GM12878 (cell line): Measurements from ENCODE around the gene PCBD1. TPM values are rescaled to one million over a fixed set of nuclear protein-coding genes. Genes with fewer than 3 reads are reported as not detected.

ENCODE experiments used
- ATAC-seq: fragments of 200-7000 bp; cut with Tn5 transposase; 3 replicates; pipeline ENCODE4 v1.9.1; 2020; ENCODE audit warnings: mild to moderate bottlenecking, moderate library complexity
- BruUV-seq: library from RNA; stranded (reverse); fragments of 400-500 nt; replicated peaks from 2 replicates; lab custom pipeline; 2021; lab: Mats Ljungman, UMichigan
- CTCF ChIA-PET: fragments of 300-600 bp; sonication (Branson Sonifier 250); formaldehyde crosslinking; extraction: SDS; loops from one replicate; lab custom pipeline; 2021; ENCODE audit warnings: inconsistent platforms; lab: Yijun Ruan, JAX
- POLR2A ChIA-PET: fragments of 350-600 bp; formaldehyde crosslinking; extraction: SDS; loops from one replicate; lab custom pipeline; 2021; ENCODE audit warnings: inconsistent platforms; lab: Charles Lee
- RAD21 ChIA-PET: fragments of 300-600 bp; sonication (Branson Sonifier 250); formaldehyde crosslinking; loops from one replicate; lab custom pipeline; 2023; ENCODE audit warnings: antibody characterized with exemption; ENCODE audit not compliant: unreplicated experiment; lab: Charles Lee
- SMC1A ChIA-PET: fragments of 300-600 bp; sonication (Branson Sonifier 250); formaldehyde crosslinking; loops from one replicate; lab custom pipeline; 2023; ENCODE audit not compliant: unreplicated experiment, uncharacterized antibody; lab: Charles Lee
- DNase-seq: peaks from one replicate; pipeline ENCODE4 v3.0.0-alpha.2; 2011; ENCODE audit warnings: low read depth, low spot score
- FAIRE-seq: peaks from 3 replicates; lab custom pipeline; 2011; peaks lifted over from hg19 to GRCh38; lab: Jason Lieb, UNC
- H2AFZ ChIP-seq: 2 replicates; pipeline ENCODE4 v1.6.0; 2011; ENCODE audit warnings: low read depth, low read length, control low read depth; ENCODE audit not compliant: control insufficient read depth
- H3K27ac ChIP-seq: 2 replicates; pipeline ENCODE4 v1.5.1; 2011; ENCODE audit warnings: control low read depth; ENCODE audit not compliant: control insufficient read depth, insufficient read depth
- H3K27me3 ChIP-seq, 2 experiments: replicated peaks in 1 of 2; 2 replicates each; pipeline versions ENCODE4 v1.6.0 to v1.6.1; 2011; ENCODE audit warnings: low read length in 1 of 2; ENCODE audit not compliant: control insufficient read depth in 2 of 2, insufficient read depth in 2 of 2
- H3K36me3 ChIP-seq, 2 experiments: 2 replicates each; pipeline ENCODE4 v1.5.1; 2011; ENCODE audit warnings: low read length in 1 of 2; ENCODE audit not compliant: control insufficient read depth in 2 of 2, insufficient read depth in 2 of 2
- H3K4me1 ChIP-seq: 2 replicates; pipeline ENCODE4 v1.6.1; 2011; ENCODE audit warnings: mild to moderate bottlenecking, low read length, moderate library complexity, mixed read lengths; ENCODE audit not compliant: control insufficient read depth, insufficient read depth
- H3K4me2 ChIP-seq: 2 replicates; pipeline ENCODE4 v1.6.0; 2011; ENCODE audit warnings: control low read depth; ENCODE audit not compliant: control insufficient read depth, insufficient read depth
- H3K4me3 ChIP-seq: fragments of 200-600 bp; sonication (generic); 2 replicates; pipeline ENCODE4 v1.5.1; 2016
- H3K79me2 ChIP-seq: 2 replicates; pipeline ENCODE4 v1.6.0; 2011; ENCODE audit warnings: low read length; ENCODE audit not compliant: control insufficient read depth, insufficient read depth
- H3K9ac ChIP-seq: 2 replicates; pipeline ENCODE4 v1.8.0; 2011; ENCODE audit warnings: low read length, control low read depth, mixed read lengths; ENCODE audit not compliant: control insufficient read depth, insufficient read depth
- H3K9me3 ChIP-seq: replicated peaks from 3 replicates; pipeline ENCODE4 v1.5.1; 2011; ENCODE audit warnings: mild to moderate bottlenecking, low read length; ENCODE audit not compliant: control insufficient read depth, insufficient read depth
- H4K20me1 ChIP-seq: 2 replicates; pipeline ENCODE4 v1.6.0; 2011; ENCODE audit not compliant: control insufficient read depth, insufficient read depth
- BHLHE40 ChIP-seq, 2 experiments: fragments of 450-650 bp in 1 of 2; IDR thresholded peaks; 2 replicates each; pipeline ENCODE4 v1.6.1; 2011 to 2017; ENCODE audit warnings: low read depth in 2 of 2, borderline replicate concordance in 1 of 2, improper control_type of control experiment in 1 of 2, low read length in 1 of 2, mild to moderate bottlenecking in 1 of 2
- CEBPB ChIP-seq, 2 experiments: fragments of 150-350 bp in 1 of 2; IDR thresholded peaks; 2 replicates each; pipeline ENCODE4 v1.6.1; 2012 to 2014; ENCODE audit warnings: low read depth in 2 of 2, low read length in 2 of 2, borderline replicate concordance in 1 of 2, inconsistent platforms in 1 of 2
- EP300 ChIP-seq, 2 experiments: fragments of 150-350 bp in 1 of 2; IDR thresholded peaks; 2 replicates each; pipeline ENCODE4 v1.6.1; 2011 to 2012; ENCODE audit warnings: low read depth in 2 of 2, low read length in 2 of 2, borderline replicate concordance in 1 of 2, improper control_type of control experiment in 1 of 2, inconsistent platforms in 1 of 2; ENCODE audit not compliant: control insufficient read depth in 1 of 2
- HCFC1 ChIP-seq: fragments of 150-350 bp; IDR thresholded peaks from 2 replicates; pipeline ENCODE4 v1.6.1; 2014; ENCODE audit warnings: low read length
- POU2F2 ChIP-seq: IDR thresholded peaks from 3 replicates; pipeline ENCODE4 v1.6.1; 2011; ENCODE audit warnings: low read depth, mild to moderate bottlenecking, low read length, borderline replicate concordance
- RCOR1 ChIP-seq: conservative IDR thresholded peaks from 2 replicates; pipeline ENCODE4 v1.6.1; 2012; ENCODE audit warnings: low read depth, low read length, improper control_type of control experiment
- RELA ChIP-seq: fragments of 450-650 bp; IDR thresholded peaks from 2 replicates; pipeline ENCODE4 v1.8.0; 2014; ENCODE audit warnings: borderline replicate concordance; ENCODE audit not compliant: partially characterized antibody
- SIX5 ChIP-seq: IDR thresholded peaks from 2 replicates; pipeline ENCODE4 v1.6.1; 2011; ENCODE audit warnings: mild to moderate bottlenecking, low read depth, low read length, moderate library complexity; ENCODE audit not compliant: severe bottlenecking
- TBL1XR1 ChIP-seq: IDR thresholded peaks from 2 replicates; pipeline ENCODE4 v1.6.1; 2012; ENCODE audit warnings: low read depth, low read length, improper control_type of control experiment
- WGBS: methylation state at CpG from one replicate; pipeline ENCODE4 v1.1.6; 2016; ENCODE audit warnings: low lambda C conversion rate; ENCODE audit not compliant: insufficient replicate concordance, insufficient coverage; ENCODE audit errors: missing lambda C conversion rate; 5-methylcytosine and 5-hydroxymethylcytosine counted together
- in situ Hi-C: fragments of 300-500 bp; cut with MboI; formaldehyde crosslinking; loops from 9 replicates; pipeline ENCODE4 v1.14.3; 2018; ENCODE audit warnings: mixed read lengths
- intact Hi-C: fragments of 100-400 bp; cut with micrococcal nuclease; formaldehyde crosslinking; loops from one replicate; pipeline ENCODE4 v1.14.2; 2022; ENCODE audit not compliant: unreplicated experiment
- polyA plus RNA-seq, 11 experiments: library from polyadenylated mRNA; depleted of rRNA in 4 of 11; unstranded in 6 of 11; stranded (reverse) in 5 of 11; fragments of >200 nt; fragmentation: Nextera tagmentation in 4 of 11; fragmentation: Illumina TruSeq in 1 of 11; extraction: Ambion mirVana in 4 of 11; extraction: Trizol in 1 of 11; gene quantifications; 1 replicate in 1 of 11; 2 replicates in 10 of 11; pipeline versions ENCODE4 v1.2.1 to v1.2.3, GENCODE V29; 2011 to 2016; ENCODE audit warnings: inconsistent platforms in 2 of 11, missing spikeins in 2 of 11, low read depth in 1 of 11
- total RNA-seq, 4 experiments: library from RNA; depleted of rRNA in 3 of 4; stranded (reverse); fragments of >200 nt in 3 of 4; fragmentation: Illumina TruSeq in 1 of 4; extraction: Trizol in 1 of 4; gene quantifications; 2 replicates each; pipeline versions ENCODE4 v1.2.1 to v1.2.3, GENCODE V29; 2013 to 2021
- TF ChIP-seq, protein P1 (sequence below): fragments of 450-650 bp; IDR thresholded peaks from 2 replicates; pipeline ENCODE4 v1.6.1; 2016; ENCODE audit warnings: mild to moderate bottlenecking, moderate library complexity, borderline replicate concordance
- TF ChIP-seq, protein P2 (sequence below): IDR thresholded peaks from 2 replicates; pipeline ENCODE4 v1.6.1; 2011; ENCODE audit warnings: low read depth, low read length, improper control_type of control experiment, borderline replicate concordance

The PCBD1 gene
- total and polyA plus RNA-seq, 10 of the 15 experiments (the other 5 are each of a cell fraction or from before 2014, with no cell fraction given): 5.6 to 66.8 (median 34.2) TPM

DNA sequence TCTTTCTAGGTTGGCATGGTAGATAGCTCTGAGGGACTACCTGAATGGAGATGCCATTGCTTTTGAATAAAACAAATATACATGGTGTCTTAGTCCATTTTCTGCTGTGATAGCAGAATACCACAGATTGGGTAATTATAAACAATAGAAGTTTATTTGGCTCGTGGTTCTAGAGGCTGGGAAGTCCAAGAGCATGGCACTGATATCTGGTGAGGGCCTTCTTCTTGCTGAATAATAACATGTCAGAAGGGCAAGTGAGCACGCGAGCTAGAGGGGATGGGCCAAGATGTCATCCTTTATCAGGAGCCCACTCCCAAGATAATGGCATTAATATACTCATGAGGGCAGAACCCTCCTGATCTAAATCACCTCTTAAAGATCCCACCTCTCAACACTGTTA lies 50.7 kb downstream of the PCBD1 start:
- TF ChIP-seq, protein P1, sequence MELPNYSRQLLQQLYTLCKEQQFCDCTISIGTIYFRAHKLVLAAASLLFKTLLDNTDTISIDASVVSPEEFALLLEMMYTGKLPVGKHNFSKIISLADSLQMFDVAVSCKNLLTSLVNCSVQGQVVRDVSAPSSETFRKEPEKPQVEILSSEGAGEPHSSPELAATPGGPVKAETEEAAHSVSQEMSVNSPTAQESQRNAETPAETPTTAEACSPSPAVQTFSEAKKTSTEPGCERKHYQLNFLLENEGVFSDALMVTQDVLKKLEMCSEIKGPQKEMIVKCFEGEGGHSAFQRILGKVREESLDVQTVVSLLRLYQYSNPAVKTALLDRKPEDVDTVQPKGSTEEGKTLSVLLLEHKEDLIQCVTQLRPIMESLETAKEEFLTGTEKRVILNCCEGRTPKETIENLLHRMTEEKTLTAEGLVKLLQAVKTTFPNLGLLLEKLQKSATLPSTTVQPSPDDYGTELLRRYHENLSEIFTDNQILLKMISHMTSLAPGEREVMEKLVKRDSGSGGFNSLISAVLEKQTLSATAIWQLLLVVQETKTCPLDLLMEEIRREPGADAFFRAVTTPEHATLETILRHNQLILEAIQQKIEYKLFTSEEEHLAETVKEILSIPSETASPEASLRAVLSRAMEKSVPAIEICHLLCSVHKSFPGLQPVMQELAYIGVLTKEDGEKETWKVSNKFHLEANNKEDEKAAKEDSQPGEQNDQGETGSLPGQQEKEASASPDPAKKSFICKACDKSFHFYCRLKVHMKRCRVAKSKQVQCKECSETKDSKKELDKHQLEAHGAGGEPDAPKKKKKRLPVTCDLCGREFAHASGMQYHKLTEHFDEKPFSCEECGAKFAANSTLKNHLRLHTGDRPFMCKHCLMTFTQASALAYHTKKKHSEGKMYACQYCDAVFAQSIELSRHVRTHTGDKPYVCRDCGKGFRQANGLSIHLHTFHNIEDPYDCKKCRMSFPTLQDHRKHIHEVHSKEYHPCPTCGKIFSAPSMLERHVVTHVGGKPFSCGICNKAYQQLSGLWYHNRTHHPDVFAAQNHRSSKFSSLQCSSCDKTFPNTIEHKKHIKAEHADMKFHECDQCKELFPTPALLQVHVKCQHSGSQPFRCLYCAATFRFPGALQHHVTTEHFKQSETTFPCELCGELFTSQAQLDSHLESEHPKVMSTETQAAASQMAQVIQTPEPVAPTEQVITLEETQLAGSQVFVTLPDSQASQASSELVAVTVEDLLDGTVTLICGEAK: no peak
- no peak for TF ChIP-seq HCFC1
- no peak for TF ChIP-seq RCOR1
- no peak for TF ChIP-seq TBL1XR1
- TF ChIP-seq RELA: no peak
- TF ChIP-seq, protein P2, sequence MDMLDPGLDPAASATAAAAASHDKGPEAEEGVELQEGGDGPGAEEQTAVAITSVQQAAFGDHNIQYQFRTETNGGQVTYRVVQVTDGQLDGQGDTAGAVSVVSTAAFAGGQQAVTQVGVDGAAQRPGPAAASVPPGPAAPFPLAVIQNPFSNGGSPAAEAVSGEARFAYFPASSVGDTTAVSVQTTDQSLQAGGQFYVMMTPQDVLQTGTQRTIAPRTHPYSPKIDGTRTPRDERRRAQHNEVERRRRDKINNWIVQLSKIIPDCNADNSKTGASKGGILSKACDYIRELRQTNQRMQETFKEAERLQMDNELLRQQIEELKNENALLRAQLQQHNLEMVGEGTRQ: no peak
- no peak for TF ChIP-seq SIX5
- TF ChIP-seq POU2F2: no peak
- TF ChIP-seq EP300 (IDR thresholded peaks at IDR 0.05; ENCODE audit: borderline replicate concordance in 1 of 2, control insufficient read depth in 1 of 2, low read depth in 2 of 2, low read length in 2 of 2): no peak
- TF ChIP-seq BHLHE40 (IDR thresholded peaks at IDR 0.05; ENCODE audit: borderline replicate concordance in 1 of 2, low read depth in 2 of 2, low read length in 1 of 2): no peak
- TF ChIP-seq CEBPB (IDR thresholded peaks at IDR 0.05; ENCODE audit: borderline replicate concordance in 1 of 2, low read depth in 2 of 2, low read length in 2 of 2): no peak
- intact Hi-C loops (no loop called here), in situ Hi-C loops (no loop called here)
- FAIRE-seq (no peak), DNase-seq (no peak), ATAC-seq (no peak)
- ChIA-PET SMC1A (no interaction called here), CTCF (no interaction called here), RAD21 (no interaction called here), POLR2A (no interaction called here)
- H3K4me3 ChIP-seq: no peak overlapping the region
- no peaks in the 10 kb centered on the region for H3K36me3 ChIP-seq
- no peaks in the 10 kb centered on the region for H3K27me3 ChIP-seq
- WGBS: 61% methylated on average over 3 of the region's 3 CpGs
- peaks cover 3% of the 10 kb centered on the region; the same call in 1 of the 3 replicates for H3K9me3 ChIP-seq
- H3K9ac ChIP-seq: no peak overlapping the region
- no TSS peak for BruUV-seq
- H3K4me2 ChIP-seq: no peak overlapping the region
- H4K20me1 ChIP-seq: no peaks in the 10 kb centered on the region
- no peaks in the 10 kb centered on the region for H3K79me2 ChIP-seq
- H3K27ac ChIP-seq: no peak overlapping the region
- no peak overlapping the region for H2AFZ ChIP-seq
- H3K4me1 ChIP-seq: no peaks in the 10 kb centered on the region
